Panc1 (cell line): ENCODE results near the gene SLC30A5. TPM values are rescaled to one million over a fixed set of nuclear protein-coding genes. Genes with fewer than 3 reads are reported as not detected.
"Not testable (repeated sequence)": the region's sequence is repeated elsewhere in the genome, so short reads cannot be mapped to it uniquely, and the experiment has no call there.

ENCODE experiments used
- ATAC-seq: fragments of 200-7000 bp; cut with Tn5 transposase; 2 replicates; pipeline ENCODE4 v1.9.1; 2020; ENCODE audit warnings: mild to moderate bottlenecking, moderate library complexity
- BruUV-seq: library from RNA; stranded (reverse); fragments of 400-500 nt; replicated peaks from 2 replicates; lab custom pipeline; 2021; lab: Mats Ljungman, UMichigan
- CTCF ChIA-PET: fragments of 300-600 bp; sonication (Branson Sonifier 250); formaldehyde crosslinking; loops from one replicate; lab custom pipeline; 2022; ENCODE audit warnings: antibody characterized with exemption; lab: Charles Lee
- POLR2A ChIA-PET: fragments of 300-600 bp; sonication (Branson Sonifier 250); formaldehyde crosslinking; loops from one replicate; lab custom pipeline; 2022; ENCODE audit warnings: antibody characterized with exemption; lab: Charles Lee
- DNase-seq: peaks from one replicate; pipeline ENCODE4 v3.0.0-alpha.2; 2010; ENCODE audit warnings: low read depth, low spot score
- H3K27ac ChIP-seq: 2 replicates; pipeline ENCODE4 v1.5.1; 2011; ENCODE audit warnings: mild to moderate bottlenecking, low read length, inconsistent platforms
- H3K27me3 ChIP-seq: fragments of 200-500 bp; sonication (Bioruptor generic); 2 replicates; pipeline ENCODE4 v1.6.0; 2014; ENCODE audit warnings: low read length, inconsistent platforms; ENCODE audit not compliant: control insufficient read depth, insufficient read depth
- H3K36me3 ChIP-seq: fragments of 200-500 bp; sonication (Bioruptor generic); 2 replicates; pipeline ENCODE4 v1.5.1; 2014; ENCODE audit warnings: inconsistent platforms, mild to moderate bottlenecking, low read length, moderate library complexity; ENCODE audit not compliant: control insufficient read depth, insufficient read depth
- H3K4me1 ChIP-seq: 2 replicates; pipeline ENCODE4 v1.5.1; 2011; ENCODE audit warnings: inconsistent platforms, mild to moderate bottlenecking, low read length, moderate library complexity; ENCODE audit not compliant: control insufficient read depth, insufficient read depth
- H3K4me3 ChIP-seq, 2 experiments: 2 replicates each; pipeline ENCODE4 v1.5.1; 2011 to 2012; ENCODE audit warnings: low read depth in 2 of 2, low read length in 2 of 2, mild to moderate bottlenecking in 2 of 2, inconsistent platforms in 1 of 2, moderate library complexity in 1 of 2
- H3K9me3 ChIP-seq: fragments of 200-500 bp; sonication (Bioruptor generic); 2 replicates; pipeline ENCODE4 v1.5.1; 2014; ENCODE audit warnings: low read depth, mild to moderate bottlenecking, inconsistent platforms, low read length, moderate library complexity; ENCODE audit not compliant: control insufficient read depth, insufficient read depth
- CTCF ChIP-seq: fragments of 450-650 bp; IDR thresholded peaks from 2 replicates; pipeline ENCODE4 v1.5.1; 2017; ENCODE audit warnings: mild to moderate bottlenecking
- POLR2AphosphoS5 ChIP-seq: IDR thresholded peaks from 2 replicates; pipeline ENCODE4 v1.6.1; 2012; ENCODE audit warnings: mild to moderate bottlenecking, low read depth, low read length, moderate library complexity
- REST ChIP-seq, 2 experiments: IDR thresholded peaks; 2 replicates each; pipeline ENCODE4 v1.6.1; 2011 to 2012; ENCODE audit warnings: low read depth in 2 of 2, control low read depth in 1 of 2, low read length in 1 of 2, mild to moderate bottlenecking in 1 of 2, moderate library complexity in 1 of 2; ENCODE audit not compliant: insufficient read depth in 1 of 2
- SIN3A ChIP-seq: IDR thresholded peaks from 2 replicates; pipeline ENCODE4 v1.6.1; 2012; ENCODE audit warnings: low read depth, mild to moderate bottlenecking, low read length, moderate library complexity, borderline replicate concordance; ENCODE audit not compliant: insufficient read depth
- TCF7L2 ChIP-seq: IDR thresholded peaks from 2 replicates; pipeline ENCODE4 v1.6.1; 2011; ENCODE audit warnings: mild to moderate bottlenecking, low read depth, low read length, inconsistent platforms
- in situ Hi-C: cut with HindIII; loops from 2 replicates; pipeline ENCODE4 v1.10.0; 2016; ENCODE audit warnings: low sequenced_read_pairs, low pct_unique_long_range_greater_than_20kb
- intact Hi-C: fragments of 100-400 bp; cut with micrococcal nuclease; formaldehyde crosslinking; loops from one replicate; pipeline ENCODE4 v1.10.0; 2022; ENCODE audit not compliant: unreplicated experiment
- total RNA-seq: library from RNA; stranded (reverse); gene quantifications from one replicate; pipeline ENCODE4 v1.2.1, GENCODE V29; 2021; ENCODE audit not compliant: unreplicated experiment

The SLC30A5 gene
- total RNA-seq, 1 experiment from 2014 or later: 61.3 TPM

GRCh38 chr5:69138766-69139165 is 45.0 kb downstream of the SLC30A5 start:
- DNase-seq: no peak
- TF ChIP-seq CTCF: no peak
- no peak for ATAC-seq
- Histone ChIP-seq H3K27me3 (no peaks in the 10 kb centered on the region), H3K27ac (no peak overlapping the region), H3K9me3 (no peaks in the 10 kb centered on the region), H3K4me3 (no peak overlapping the region), H3K4me1 (no peaks in the 10 kb centered on the region), H3K36me3 (no peaks in the 10 kb centered on the region)
- in situ Hi-C loops (no loop called here), intact Hi-C loops (no loop called here)
- BruUV-seq: no TSS peak
- ChIA-PET POLR2A (no interaction called here), CTCF (no interaction called here)

GRCh38 chr5:69140239-69140638 is 46.4 kb downstream of the SLC30A5 start:
- DNase-seq, BruUV-seq, H3K36me3 ChIP-seq, H3K27ac ChIP-seq, H3K9me3 ChIP-seq, H3K4me3 ChIP-seq, H3K4me1 ChIP-seq, in situ Hi-C loops, ATAC-seq, intact Hi-C loops, H3K27me3 ChIP-seq, CTCF ChIA-PET: not testable (repeated sequence)
- POLR2A ChIA-PET: interaction anchor here (0.6 kb wide), 1 partner anchor 206 kb away, joined by 18 read pairs; no protein-coding TSS in a partner anchor

- H3K9me3 ChIP-seq: no peaks in the 10 kb centered on the region
- no TSS peak for BruUV-seq
- no peak for TF ChIP-seq SIN3A
- no peak for TF ChIP-seq REST (IDR thresholded peaks at IDR 0.05; ENCODE audit: insufficient read depth in 1 of 2, low read depth in 2 of 2, low read length in 1 of 2)
- TF ChIP-seq TCF7L2: no peak
- no peak for TF ChIP-seq POLR2AphosphoS5
- TF ChIP-seq CTCF: no peak
- ChIA-PET CTCF (no interaction called here), POLR2A (interaction anchor here (0.6 to 0.7 kb wide), 2 partner anchors 12 to 69 kb away, joined by 3 to 12 read pairs; no protein-coding TSS in a partner anchor)
- no peaks in the 10 kb centered on the region for H3K27me3 ChIP-seq
- no peak overlapping the region for H3K4me3 ChIP-seq
- DNase-seq: no peak
- no peak overlapping the region for H3K27ac ChIP-seq
- in situ Hi-C loops: no loop called here
- intact Hi-C loops: no loop called here
- no peaks in the 10 kb centered on the region for H3K36me3 ChIP-seq
- H3K4me1 ChIP-seq: no peaks in the 10 kb centered on the region
- ATAC-seq: no peak
Observed at GRCh38 chr5:69140827-69141226, 47.0 kb downstream of the SLC30A5 start.

- H3K27me3 ChIP-seq, H3K36me3 ChIP-seq, ATAC-seq, BruUV-seq, H3K9me3 ChIP-seq, DNase-seq, in situ Hi-C loops, CTCF ChIA-PET, H3K4me3 ChIP-seq, intact Hi-C loops, POLR2A ChIA-PET, H3K27ac ChIP-seq, H3K4me1 ChIP-seq: not testable (repeated sequence)
Observed at GRCh38 chr5:69148576-69148975, 54.8 kb downstream of the SLC30A5 start.
